K562 (cell line): Measurements from ENCODE around the gene FBXL4. TPM values are rescaled to one million over a fixed set of nuclear protein-coding genes. Genes with fewer than 3 reads are reported as not detected.

Source experiments
- ATAC-seq: fragments of 200-7000 bp; cut with Tn5 transposase; 3 replicates; pipeline ENCODE4 v1.9.1; 2020; ENCODE audit warnings: moderate library complexity
- BruUV-seq: library from RNA; stranded (reverse); fragments of 400-500 nt; replicated peaks from 2 replicates; lab custom pipeline; 2021; lab: Mats Ljungman, UMichigan
- CTCF ChIA-PET: fragments of 300-600 bp; formaldehyde crosslinking; extraction: SDS; loops from one replicate; lab custom pipeline; 2021; ENCODE audit warnings: low intra/inter-chr PET ratio; lab: Yijun Ruan, JAX
- POLR2A ChIA-PET: fragments of 300-600, 350-650 bp; sonication (Branson Sonifier 250); formaldehyde crosslinking; extraction: SDS; loops from one replicate; lab custom pipeline; 2021; ENCODE audit warnings: antibody characterized with exemption, inconsistent platforms; lab: Yijun Ruan, JAX
- DNase-seq, 4 experiments: peaks; one replicate each; pipeline versions ENCODE4 v3.0.0 to v3.0.0-alpha.2; 2011 to 2018; ENCODE audit warnings: low spot score in 3 of 4, mixed read lengths in 3 of 4; ENCODE audit errors: extremely low read depth in 1 of 4
- FAIRE-seq: peaks from 2 replicates; lab custom pipeline; 2011; peaks lifted over from hg19 to GRCh38; lab: Jason Lieb, UNC
- H2AFZ ChIP-seq: 2 replicates; pipeline ENCODE4 v1.6.0; 2011; ENCODE audit warnings: low read depth, low read length, control low read depth, inconsistent platforms
- H3K27ac ChIP-seq: fragments of 200-600 bp; 3 replicates; pipeline ENCODE4 v1.8.0; 2011; ENCODE audit warnings: low read depth, mild to moderate bottlenecking, control low read depth, inconsistent platforms, low read length, moderate library complexity, mixed read lengths; ENCODE audit errors: extremely low read depth
- H3K27me3 ChIP-seq, 2 experiments: fragments of 300-600 bp in 1 of 2; 2 replicates in 1 of 2; 3 replicates in 1 of 2; pipeline versions ENCODE4 v1.6.0 to v1.8.0; 2011; ENCODE audit warnings: inconsistent platforms in 2 of 2, low read length in 2 of 2, mild to moderate bottlenecking in 1 of 2, mixed read lengths in 1 of 2, moderate library complexity in 1 of 2; ENCODE audit not compliant: control insufficient read depth in 2 of 2, insufficient read depth in 2 of 2
- H3K36me3 ChIP-seq: fragments of 300-600 bp; 3 replicates; pipeline ENCODE4 v1.8.0; 2011; ENCODE audit warnings: mild to moderate bottlenecking, low read length, inconsistent platforms; ENCODE audit not compliant: control insufficient read depth, insufficient read depth
- H3K4me1 ChIP-seq, 2 experiments: fragments of 200-600 bp in 1 of 2; replicated peaks in 1 of 2; 2 replicates in 1 of 2; 3 replicates in 1 of 2; pipeline versions ENCODE4 v1.5.1 to v1.8.0; 2011; ENCODE audit warnings: inconsistent platforms in 2 of 2, low read length in 2 of 2, mild to moderate bottlenecking in 1 of 2, mixed read lengths in 1 of 2, moderate library complexity in 1 of 2; ENCODE audit not compliant: control insufficient read depth in 2 of 2, insufficient read depth in 2 of 2
- H3K4me2 ChIP-seq: 2 replicates; pipeline ENCODE4 v1.6.1; 2011; ENCODE audit warnings: low read length, control low read depth, inconsistent platforms, mixed read lengths; ENCODE audit not compliant: insufficient read depth
- H3K4me3 ChIP-seq: fragments of 200-600 bp; sonication (generic), shearing (Covaris generic); 2 replicates; pipeline ENCODE4 v1.5.1; 2016; ENCODE audit warnings: control low read depth, inconsistent platforms
- H3K79me2 ChIP-seq: fragments of 200-600 bp; 3 replicates; pipeline ENCODE4 v1.8.0; 2011; ENCODE audit warnings: low read length, inconsistent platforms; ENCODE audit not compliant: control insufficient read depth, insufficient read depth
- H3K9ac ChIP-seq, 2 experiments: 2 replicates each; pipeline versions ENCODE4 v1.6.0 to v1.6.1; 2011; ENCODE audit warnings: low read depth in 2 of 2, low read length in 2 of 2, control low read depth in 1 of 2, inconsistent platforms in 1 of 2, mild to moderate bottlenecking in 1 of 2, mixed read lengths in 1 of 2; ENCODE audit not compliant: insufficient read depth in 1 of 2
- H3K9me1 ChIP-seq: one replicate; pipeline ENCODE4 v1.6.0; 2011; ENCODE audit warnings: inconsistent platforms, mild to moderate bottlenecking, low read length, moderate library complexity; ENCODE audit not compliant: control insufficient read depth, insufficient read depth
- H3K9me3 ChIP-seq: replicated peaks from 2 replicates; pipeline ENCODE4 v1.5.1; 2011; ENCODE audit warnings: low read depth, low read length, inconsistent platforms; ENCODE audit not compliant: control insufficient read depth, insufficient read depth
- H4K20me1 ChIP-seq: replicated peaks from 2 replicates; pipeline ENCODE4 v1.6.1; 2011; ENCODE audit warnings: low read length, inconsistent platforms, mixed read lengths; ENCODE audit not compliant: control insufficient read depth, insufficient read depth
- MEIS2 ChIP-seq: fragments of 450-650 bp; IDR thresholded peaks from 2 replicates; pipeline ENCODE4 v1.6.1; 2014; ENCODE audit warnings: mild to moderate bottlenecking; ENCODE audit not compliant: partially characterized antibody
- ZSCAN32 ChIP-seq: fragments of 450-650 bp; formaldehyde crosslinking; IDR thresholded peaks from 2 replicates; pipeline ENCODE4 v1.4.0; 2020; ENCODE audit warnings: mild to moderate bottlenecking, moderate library complexity
- WGBS: fragments of 100-300 bp; shearing (Covaris generic); methylation state at CpG from one replicate; pipeline ENCODE4 v1.1.6; 2016; ENCODE audit warnings: low coverage, mixed read lengths; ENCODE audit not compliant: insufficient coverage; ENCODE audit errors: missing lambda C conversion rate; 5-methylcytosine and 5-hydroxymethylcytosine counted together
- in situ Hi-C: fragments of 300-500 bp; cut with MboI; formaldehyde crosslinking; loops from 4 replicates; pipeline ENCODE4 v1.15.0; 2018; ENCODE audit warnings: inconsistent platforms, mixed read lengths
- intact Hi-C: fragments of 100-400 bp; cut with micrococcal nuclease; formaldehyde crosslinking; loops from 2 replicates; pipeline ENCODE4 v1.14.2; 2022
- polyA plus RNA-seq, 8 experiments: library from polyadenylated mRNA; depleted of rRNA in 4 of 8; stranded (reverse) in 5 of 8; unstranded in 3 of 8; fragments of >200 nt; fragmentation: Nextera tagmentation in 2 of 8; fragmentation: Illumina TruSeq in 1 of 8; extraction: Ambion mirVana in 2 of 8; extraction: Trizol in 1 of 8; gene quantifications; 2 replicates each; pipeline versions ENCODE4 v1.2.1 to v1.2.3, GENCODE V29; 2011 to 2014; ENCODE audit warnings: inconsistent platforms in 1 of 8, missing spikeins in 1 of 8
- total RNA-seq, 7 experiments: library from RNA; depleted of rRNA in 6 of 7; stranded (reverse); fragments of >200 nt in 6 of 7; fragmentation: Illumina TruSeq in 2 of 7; extraction: Trizol in 2 of 7; gene quantifications; 2 replicates each; pipeline versions ENCODE4 v1.2.1 to v1.2.3, GENCODE V29; 2011 to 2021; ENCODE audit warnings: low replicate concordance in 1 of 7
- TF ChIP-seq, protein P1 (sequence below), 2 experiments: IDR thresholded peaks in 1 of 2; conservative IDR thresholded peaks in 1 of 2; 2 replicates each; pipeline ENCODE4 v1.6.1; 2016; ENCODE audit warnings: low read depth in 2 of 2, mild to moderate bottlenecking in 1 of 2, missing compliant biosample characterization in 1 of 2, missing genetic modification characterization in 1 of 2, moderate library complexity in 1 of 2
- TF ChIP-seq, protein P2 (sequence below): fragments of 450-650 bp; IDR thresholded peaks from 2 replicates; pipeline ENCODE4 v1.6.1; 2016
- TF ChIP-seq, protein P3 (sequence below): fragments of 450-650 bp; IDR thresholded peaks from 2 replicates; pipeline ENCODE4 v1.6.1; 2018; ENCODE audit not compliant: partially characterized antibody

FBXL4 gene
- total and polyA plus RNA-seq, 9 of the 15 experiments (the other 6 are each of a cell fraction or from before 2014, with no cell fraction given), result 4.2 to 23.1 (median 7.7) TPM

DNA sequence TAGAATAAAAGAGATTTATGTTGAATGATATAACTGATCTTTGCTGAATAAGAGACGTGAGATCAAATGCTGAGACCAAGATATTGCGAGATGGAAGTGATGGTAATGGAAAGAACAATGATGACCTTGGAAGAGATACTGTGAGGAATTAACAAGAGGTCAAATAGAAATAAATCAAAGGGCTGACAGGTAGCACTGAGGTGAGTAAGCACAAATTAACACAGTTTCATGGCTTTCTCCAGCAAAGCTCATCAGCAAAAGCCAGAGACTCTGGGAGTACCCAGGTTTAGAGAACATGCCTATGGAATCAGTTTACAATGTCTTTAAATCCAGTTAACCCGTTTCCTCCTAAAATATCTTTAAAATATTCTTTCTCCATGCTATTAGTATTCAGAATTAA lies 60.1 kb downstream of the FBXL4 start:
- H3K4me1 ChIP-seq, result no peaks in the 10 kb centered on the region
- ChIA-PET POLR2A (interaction anchor here (0.6 kb wide), 1 partner anchor 185 kb away, joined by 3 read pairs; no protein-coding TSS in a partner anchor), CTCF (no interaction called here)
- no peaks in the 10 kb centered on the region for H4K20me1 ChIP-seq
- ATAC-seq (no peak), FAIRE-seq (no peak), DNase-seq (no peak)
- no peak overlapping the region for H3K4me3 ChIP-seq
- TF ChIP-seq, protein P1, sequence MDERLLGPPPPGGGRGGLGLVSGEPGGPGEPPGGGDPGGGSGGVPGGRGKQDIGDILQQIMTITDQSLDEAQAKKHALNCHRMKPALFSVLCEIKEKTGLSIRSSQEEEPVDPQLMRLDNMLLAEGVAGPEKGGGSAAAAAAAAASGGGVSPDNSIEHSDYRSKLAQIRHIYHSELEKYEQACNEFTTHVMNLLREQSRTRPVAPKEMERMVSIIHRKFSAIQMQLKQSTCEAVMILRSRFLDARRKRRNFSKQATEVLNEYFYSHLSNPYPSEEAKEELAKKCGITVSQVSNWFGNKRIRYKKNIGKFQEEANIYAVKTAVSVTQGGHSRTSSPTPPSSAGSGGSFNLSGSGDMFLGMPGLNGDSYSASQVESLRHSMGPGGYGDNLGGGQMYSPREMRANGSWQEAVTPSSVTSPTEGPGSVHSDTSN (CRISPR knock-in tag; IDR thresholded peaks at IDR 0.05; ENCODE audit: low read depth), result no peak
- TF ChIP-seq, protein P1 (tag; conservative IDR thresholded peaks at IDR 0.05; ENCODE audit: low read depth), result peak; percentile 42
- TF ChIP-seq, protein P2, sequence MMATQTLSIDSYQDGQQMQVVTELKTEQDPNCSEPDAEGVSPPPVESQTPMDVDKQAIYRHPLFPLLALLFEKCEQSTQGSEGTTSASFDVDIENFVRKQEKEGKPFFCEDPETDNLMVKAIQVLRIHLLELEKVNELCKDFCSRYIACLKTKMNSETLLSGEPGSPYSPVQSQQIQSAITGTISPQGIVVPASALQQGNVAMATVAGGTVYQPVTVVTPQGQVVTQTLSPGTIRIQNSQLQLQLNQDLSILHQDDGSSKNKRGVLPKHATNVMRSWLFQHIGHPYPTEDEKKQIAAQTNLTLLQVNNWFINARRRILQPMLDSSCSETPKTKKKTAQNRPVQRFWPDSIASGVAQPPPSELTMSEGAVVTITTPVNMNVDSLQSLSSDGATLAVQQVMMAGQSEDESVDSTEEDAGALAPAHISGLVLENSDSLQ, result peak; percentile 63
- TF ChIP-seq ZSCAN32 (CRISPR knock-in tag) (no peak), MEIS2 (peak; percentile 44)
- TF ChIP-seq, protein P3, sequence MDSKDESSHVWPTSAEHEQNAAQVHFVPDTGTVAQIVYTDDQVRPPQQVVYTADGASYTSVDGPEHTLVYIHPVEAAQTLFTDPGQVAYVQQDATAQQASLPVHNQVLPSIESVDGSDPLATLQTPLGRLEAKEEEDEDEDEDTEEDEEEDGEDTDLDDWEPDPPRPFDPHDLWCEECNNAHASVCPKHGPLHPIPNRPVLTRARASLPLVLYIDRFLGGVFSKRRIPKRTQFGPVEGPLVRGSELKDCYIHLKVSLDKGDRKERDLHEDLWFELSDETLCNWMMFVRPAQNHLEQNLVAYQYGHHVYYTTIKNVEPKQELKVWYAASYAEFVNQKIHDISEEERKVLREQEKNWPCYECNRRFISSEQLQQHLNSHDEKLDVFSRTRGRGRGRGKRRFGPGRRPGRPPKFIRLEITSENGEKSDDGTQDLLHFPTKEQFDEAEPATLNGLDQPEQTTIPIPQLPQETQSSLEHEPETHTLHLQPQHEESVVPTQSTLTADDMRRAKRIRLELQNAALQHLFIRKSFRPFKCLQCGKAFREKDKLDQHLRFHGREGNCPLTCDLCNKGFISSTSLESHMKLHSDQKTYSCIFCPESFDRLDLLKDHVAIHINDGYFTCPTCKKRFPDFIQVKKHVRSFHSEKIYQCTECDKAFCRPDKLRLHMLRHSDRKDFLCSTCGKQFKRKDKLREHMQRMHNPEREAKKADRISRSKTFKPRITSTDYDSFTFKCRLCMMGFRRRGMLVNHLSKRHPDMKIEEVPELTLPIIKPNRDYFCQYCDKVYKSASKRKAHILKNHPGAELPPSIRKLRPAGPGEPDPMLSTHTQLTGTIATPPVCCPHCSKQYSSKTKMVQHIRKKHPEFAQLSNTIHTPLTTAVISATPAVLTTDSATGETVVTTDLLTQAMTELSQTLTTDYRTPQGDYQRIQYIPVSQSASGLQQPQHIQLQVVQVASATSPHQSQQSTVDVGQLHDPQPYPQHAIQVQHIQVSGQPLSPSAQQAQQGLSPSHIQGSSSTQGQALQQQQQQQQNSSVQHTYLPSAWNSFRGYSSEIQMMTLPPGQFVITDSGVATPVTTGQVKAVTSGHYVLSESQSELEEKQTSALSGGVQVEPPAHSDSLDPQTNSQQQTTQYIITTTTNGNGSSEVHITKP, result no peak
- no peak overlapping the region for H3K9ac ChIP-seq
- peaks cover 22% of the 10 kb centered on the region for H3K36me3 ChIP-seq
- 89% methylated on average over 3 of the region's 3 CpGs for WGBS
- H2AFZ ChIP-seq, result no peak overlapping the region
- H3K9me3 ChIP-seq, result no peaks in the 10 kb centered on the region
- no peaks in the 10 kb centered on the region for H3K27me3 ChIP-seq
- in situ Hi-C loops (no loop called here), intact Hi-C loops (no loop called here)
- H3K4me2 ChIP-seq, result no peak overlapping the region
- no peaks in the 10 kb centered on the region for H3K79me2 ChIP-seq
- no TSS peak for BruUV-seq
- H3K9me1 ChIP-seq, result no peaks in the 10 kb centered on the region
- no peak overlapping the region for H3K27ac ChIP-seq
